SK-N-MC (cell line): ENCODE measurements around the gene PROK1.

ENCODE experiments used
- DNase-seq: peaks from one replicate; pipeline ENCODE4 v3.0.0-alpha.2; 2011; ENCODE audit warnings: low read depth, low spot score
- H3K27ac ChIP-seq: fragments of 200-600 bp; sonication (generic); 2 replicates; pipeline ENCODE4 v1.5.1; 2016; ENCODE audit warnings: mixed run types
- H3K36me3 ChIP-seq: fragments of 200-600 bp; sonication (generic); 2 replicates; pipeline ENCODE4 v1.6.1; 2017; ENCODE audit warnings: antibody characterized with exemption, low read length, mixed read lengths; ENCODE audit not compliant: insufficient read depth
- H3K4me3 ChIP-seq: fragments of 200-600 bp; sonication (generic); 2 replicates; pipeline ENCODE4 v1.5.1; 2016
- H3K9ac ChIP-seq: fragments of 200-600 bp; sonication (generic); 2 replicates; pipeline ENCODE4 v1.8.0; 2017; ENCODE audit warnings: mixed run types, mixed read lengths; ENCODE audit not compliant: insufficient read length
- H3K9me3 ChIP-seq: fragments of 200-600 bp; sonication (generic); 2 replicates; pipeline ENCODE4 v1.6.1; 2017; ENCODE audit warnings: low read depth, mild to moderate bottlenecking, antibody characterized with exemption, low read length, moderate library complexity, mixed read lengths
- EZH2 ChIP-seq: fragments of 200-600 bp; sonication (generic); IDR thresholded peaks from one replicate; pipeline ENCODE4 v1.6.1; 2017; ENCODE audit warnings: antibody characterized with exemption
- FOXP2 ChIP-seq: optimal IDR thresholded peaks from 2 replicates; pipeline ENCODE3; 2011; ENCODE audit warnings: mild to moderate bottlenecking, moderate library complexity; ENCODE audit not compliant: insufficient read depth; ENCODE audit errors: extremely low read length, control extremely low read depth
- POLR2AphosphoS5 ChIP-seq: IDR thresholded peaks from 2 replicates; pipeline ENCODE4 v1.6.1; 2012; ENCODE audit warnings: mild to moderate bottlenecking, low read depth, low read length, borderline replicate concordance

Gene PROK1

DNA sequence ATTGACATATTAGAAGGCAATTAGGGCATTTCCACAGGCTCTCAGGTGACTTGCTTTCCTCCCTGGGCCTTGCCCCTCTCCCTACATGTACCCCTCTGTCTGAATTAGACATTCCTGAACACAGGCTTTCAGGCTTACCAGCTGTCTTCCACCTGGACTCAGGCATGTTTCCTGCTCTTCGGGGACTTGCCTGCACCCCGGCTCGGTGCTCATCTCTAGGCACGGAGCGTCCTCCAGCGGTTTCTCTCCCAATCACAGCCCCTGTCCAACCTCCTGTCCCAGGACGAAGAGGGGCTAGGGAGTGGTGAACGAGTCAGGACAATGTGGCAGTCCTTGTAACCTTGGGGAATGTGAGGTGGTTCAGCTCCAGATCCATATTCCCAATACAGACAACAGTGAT is 4.2 kb downstream of the PROK1 start:
- no peak for DNase-seq
- TF ChIP-seq POLR2AphosphoS5 (no peak), FOXP2 (no peak), EZH2 (no peak)
- H3K9me3 ChIP-seq: no peaks in the 10 kb centered on the region

DNA sequence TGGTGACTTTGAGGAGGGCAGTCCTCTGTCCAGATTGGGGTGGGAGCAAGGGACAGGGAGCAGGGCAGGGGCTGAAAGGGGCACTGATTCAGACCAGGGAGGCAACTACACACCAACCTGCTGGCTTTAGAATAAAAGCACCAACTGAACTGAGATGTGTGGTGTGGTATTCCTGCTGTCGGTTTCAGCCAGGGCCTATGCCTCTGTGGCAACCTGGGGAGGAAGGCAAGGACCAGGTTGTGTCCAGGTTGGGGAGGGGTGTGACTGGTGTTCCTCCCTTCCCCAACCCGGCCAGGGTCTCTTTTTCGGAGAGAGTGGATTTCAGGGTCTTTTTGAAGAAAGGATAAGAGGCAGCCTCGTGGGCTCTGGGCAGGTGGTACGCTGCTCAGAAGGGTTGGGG is 6.3 kb downstream of the PROK1 start:
- H3K4me3 ChIP-seq: no peak overlapping the region
- TF ChIP-seq EZH2 (no peak), POLR2AphosphoS5 (no peak)
- H3K9ac ChIP-seq: no peak overlapping the region
- no peaks in the 10 kb centered on the region for H3K9me3 ChIP-seq
- H3K27ac ChIP-seq: no peak overlapping the region
- no peaks in the 10 kb centered on the region for H3K36me3 ChIP-seq
- DNase-seq: no peak

More for the DNA sequence above, 4.2 kb downstream of the PROK1 start:
- Histone ChIP-seq H3K9ac (no peak overlapping the region), H3K4me3 (no peak overlapping the region), H3K36me3 (no peaks in the 10 kb centered on the region), H3K27ac (no peak overlapping the region)

DNA sequence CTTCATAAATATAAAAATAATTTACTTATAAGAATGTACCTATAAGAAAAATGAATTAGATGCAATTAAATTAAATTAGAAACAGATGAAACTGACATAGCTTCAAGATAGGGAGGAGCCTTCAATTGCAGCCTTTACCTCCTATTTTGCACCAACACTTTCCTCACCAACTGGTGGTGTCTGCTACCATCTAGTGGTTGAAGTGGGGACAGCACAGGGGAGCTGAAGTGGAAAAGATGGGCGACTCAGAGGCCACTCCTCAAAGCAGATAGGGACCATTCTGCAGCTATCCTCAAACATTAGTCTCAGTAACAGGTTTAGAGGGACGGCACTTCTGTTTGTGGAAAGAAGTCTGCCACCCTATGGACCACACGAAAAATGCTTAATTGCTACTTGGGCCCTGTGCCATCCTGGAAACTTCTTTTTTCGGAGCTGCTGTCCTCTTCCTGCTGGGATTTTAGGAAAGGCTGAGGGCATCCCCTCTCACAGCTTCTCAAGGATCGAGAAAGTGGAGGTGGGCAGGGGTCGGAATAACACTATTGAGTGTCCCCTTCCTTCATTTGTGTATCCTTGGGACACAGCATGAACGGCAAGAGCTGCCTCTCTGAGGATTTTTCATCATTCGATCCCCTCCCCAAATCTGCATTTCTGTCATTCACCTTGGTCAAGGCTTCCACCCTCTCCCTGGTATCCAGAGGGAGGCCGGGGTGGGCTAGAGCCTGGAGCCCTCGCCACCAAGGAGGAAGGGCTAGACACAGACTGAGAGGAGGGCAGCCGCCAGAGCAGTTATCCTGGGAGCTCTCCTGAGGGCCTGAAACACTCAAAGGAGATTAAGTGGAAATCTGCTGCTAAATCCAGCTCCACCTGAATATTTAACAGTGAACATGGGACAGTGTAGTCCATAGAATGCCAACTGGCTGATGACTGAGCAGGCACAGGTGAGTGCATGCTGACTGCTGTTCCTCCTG is 9.6 kb downstream of the PROK1 start:
- DNase-seq: peak; percentile 64
- Histone ChIP-seq H3K9me3 (no peaks in the 10 kb centered on the region), H3K36me3 (no peaks in the 10 kb centered on the region), H3K4me3 (no peak overlapping the region), H3K27ac (no peak overlapping the region), H3K9ac (no peak overlapping the region)
- TF ChIP-seq FOXP2 (no peak), POLR2AphosphoS5 (no peak), EZH2 (no peak)

DNA sequence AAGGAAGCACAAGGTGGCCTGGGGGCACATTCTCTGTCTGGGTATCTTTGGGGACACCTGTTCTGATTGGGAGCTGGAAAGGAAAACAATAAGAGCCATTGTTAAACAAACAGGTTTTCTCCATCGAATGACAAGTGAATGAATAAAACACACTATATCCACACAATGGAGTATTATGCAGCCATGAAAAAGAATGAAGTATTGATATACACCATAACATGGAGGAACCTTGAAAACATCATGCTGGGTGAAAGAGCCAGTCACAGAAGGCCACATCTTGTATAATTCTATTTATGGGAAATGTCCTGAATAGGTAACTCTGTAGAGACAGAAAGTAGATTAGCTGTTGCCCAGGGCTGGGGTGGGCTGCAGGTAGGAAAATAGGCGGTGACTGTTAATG is 11.1 kb downstream of the PROK1 start:
- Histone ChIP-seq H3K9ac (no peak overlapping the region), H3K36me3 (no peaks in the 10 kb centered on the region), H3K27ac (no peak overlapping the region), H3K9me3 (no peaks in the 10 kb centered on the region), H3K4me3 (no peak overlapping the region)
- TF ChIP-seq FOXP2 (no peak), POLR2AphosphoS5 (no peak), EZH2 (no peak)
- no peak for DNase-seq

DNA sequence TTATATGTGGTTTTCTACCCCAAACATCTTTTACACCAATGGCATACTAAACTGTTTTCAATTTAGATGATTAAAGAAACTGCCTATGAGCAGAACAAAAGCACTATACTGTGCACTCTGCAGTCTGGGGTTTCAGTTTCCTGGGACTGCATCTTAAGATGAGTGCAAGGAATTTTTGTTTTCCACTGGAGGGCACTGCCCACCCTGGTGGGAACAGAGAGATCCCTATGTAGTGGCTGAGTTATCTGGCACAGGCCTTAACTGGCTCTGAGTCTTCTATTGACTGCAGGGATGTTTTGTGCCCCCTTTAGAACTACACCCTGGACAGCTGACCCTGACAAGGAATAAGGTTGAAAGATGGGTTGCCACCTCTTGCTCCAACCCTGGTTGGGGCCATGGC is 12.0 kb downstream of the PROK1 start:
- Histone ChIP-seq H3K9ac (no peak overlapping the region), H3K9me3 (no peaks in the 10 kb centered on the region), H3K27ac (no peak overlapping the region), H3K36me3 (no peaks in the 10 kb centered on the region), H3K4me3 (no peak overlapping the region)
- no peak for TF ChIP-seq FOXP2
- TF ChIP-seq POLR2AphosphoS5: no peak
- TF ChIP-seq EZH2: no peak
- DNase-seq: no peak

DNA sequence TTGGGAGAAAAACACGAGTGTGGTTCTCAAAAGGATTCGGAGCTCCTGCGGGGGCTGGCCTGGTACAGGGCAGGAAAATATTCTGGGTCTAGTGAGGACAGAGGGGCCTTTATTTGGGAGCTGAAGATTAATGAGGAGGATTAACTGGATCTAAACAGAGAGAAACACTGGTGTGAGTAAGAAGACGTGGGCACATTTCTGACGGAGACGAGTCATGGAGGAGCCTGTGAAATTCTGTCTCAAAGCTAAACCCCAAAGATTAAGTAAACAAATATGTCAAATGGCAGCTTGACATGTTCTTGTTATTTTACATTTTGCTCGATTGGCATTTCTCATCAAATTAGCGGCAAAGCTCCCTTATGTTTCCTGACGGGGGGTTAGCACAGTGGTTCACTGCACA is 12.8 kb downstream of the PROK1 start:
- no peak for TF ChIP-seq POLR2AphosphoS5
- TF ChIP-seq FOXP2: no peak
- no peak for TF ChIP-seq EZH2

DNA sequence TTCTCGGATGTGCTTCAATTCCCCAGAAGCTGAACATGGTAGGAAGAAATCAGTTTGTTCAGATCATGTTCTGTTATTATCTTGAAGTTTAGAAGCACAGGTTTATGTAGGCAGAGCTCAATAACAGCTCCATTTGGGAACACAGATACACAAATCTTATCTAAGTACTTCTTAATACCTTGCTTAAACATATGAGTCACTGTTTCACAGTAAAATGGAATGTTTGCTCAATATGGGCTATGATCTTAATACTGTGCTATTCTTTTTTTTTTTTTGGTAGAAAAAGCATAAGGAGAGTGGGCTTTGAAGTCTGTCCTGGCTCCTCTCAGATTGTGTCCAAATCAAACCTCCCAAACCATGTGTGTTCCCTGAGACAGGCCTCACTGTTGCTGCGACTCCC is 13.4 kb downstream of the PROK1 start:
- no peaks in the 10 kb centered on the region for H3K36me3 ChIP-seq
- TF ChIP-seq POLR2AphosphoS5 (no peak), FOXP2 (no peak), EZH2 (no peak)
- no peak overlapping the region for H3K4me3 ChIP-seq
- no peak overlapping the region for H3K27ac ChIP-seq
- no peak overlapping the region for H3K9ac ChIP-seq
- no peaks in the 10 kb centered on the region for H3K9me3 ChIP-seq
- no peak for DNase-seq

More for the DNA sequence above, 12.8 kb downstream of the PROK1 start:
- DNase-seq: no peak
- no peak overlapping the region for H3K27ac ChIP-seq
- H3K9ac ChIP-seq: no peak overlapping the region
- H3K4me3 ChIP-seq: no peak overlapping the region
- H3K9me3 ChIP-seq: no peaks in the 10 kb centered on the region
- no peaks in the 10 kb centered on the region for H3K36me3 ChIP-seq

DNA sequence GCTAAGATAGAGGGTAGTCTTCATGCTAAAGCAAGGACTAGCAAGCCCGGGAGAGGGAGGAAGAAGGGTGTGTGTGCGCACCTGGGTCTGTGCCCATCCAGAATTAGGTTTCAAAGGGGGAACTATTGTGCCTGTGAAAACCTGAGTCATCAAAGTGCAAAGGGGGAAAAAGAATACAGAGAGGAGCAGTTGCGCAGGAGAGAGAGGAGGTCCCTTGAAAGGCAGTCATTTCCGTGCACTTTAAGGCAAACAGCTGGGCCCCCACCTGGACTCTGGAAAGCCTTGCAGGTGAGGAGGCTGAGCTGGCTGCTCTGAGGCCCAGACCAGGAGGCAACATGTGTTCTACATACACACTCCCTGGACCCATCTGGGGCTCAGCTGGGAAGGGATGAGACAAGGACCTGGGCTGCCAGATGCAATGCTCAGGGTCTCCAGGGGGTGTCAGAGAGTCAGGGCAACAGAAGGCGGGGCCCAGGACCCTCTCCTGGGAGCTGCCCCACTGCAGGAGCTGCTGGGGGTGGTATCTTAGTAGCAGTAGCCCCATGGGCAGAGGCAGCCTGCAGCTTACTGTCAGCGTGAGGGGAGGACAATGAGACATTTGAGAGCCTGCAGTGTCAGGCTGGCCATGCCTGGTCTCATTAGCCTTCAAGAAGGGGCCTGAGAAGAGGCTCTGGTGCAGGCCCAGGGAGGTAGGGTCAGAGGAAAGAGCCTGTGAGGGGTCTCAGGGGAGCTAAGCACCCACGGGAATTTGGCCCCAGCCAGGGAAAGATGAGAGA is 14.3 kb downstream of the PROK1 start:
- no peak for TF ChIP-seq POLR2AphosphoS5
- no peak for TF ChIP-seq EZH2
- no peak for TF ChIP-seq FOXP2
- no peak overlapping the region for H3K4me3 ChIP-seq
- no peaks in the 10 kb centered on the region for H3K36me3 ChIP-seq
- H3K9me3 ChIP-seq: no peaks in the 10 kb centered on the region
- H3K9ac ChIP-seq: no peak overlapping the region
- no peak overlapping the region for H3K27ac ChIP-seq
- DNase-seq: no peak
